Endothelial cell of umbilical vein (primary cell): ENCODE measurements around the gene PPIA. TPM values are rescaled to one million over a fixed set of nuclear protein-coding genes. Genes with fewer than 3 reads are reported as not detected.

ENCODE experiments used
- BruUV-seq: library from RNA; stranded (reverse); fragments of 400-500 nt; replicated peaks from 2 replicates; lab custom pipeline; 2021; lab: Mats Ljungman, UMichigan
- CTCF ChIA-PET: fragments of 300-600, 350-600 bp; sonication (Branson Sonifier 250); formaldehyde crosslinking; loops from one replicate; lab custom pipeline; 2021; ENCODE audit warnings: antibody characterized with exemption, inconsistent platforms; lab: Charles Lee
- POLR2A ChIA-PET: fragments of 300-600, 350-600 bp; sonication (Branson Sonifier 250); formaldehyde crosslinking; loops from one replicate; lab custom pipeline; 2021; ENCODE audit warnings: antibody characterized with exemption, inconsistent platforms; lab: Charles Lee
- DNase-seq: peaks from one replicate; pipeline ENCODE4 v3.0.0-alpha.2; 2011; ENCODE audit warnings: low read depth, low spot score
- FAIRE-seq: peaks from 2 replicates; lab custom pipeline; 2011; peaks lifted over from hg19 to GRCh38; lab: Jason Lieb, UNC
- H2AFZ ChIP-seq: 2 replicates; pipeline ENCODE4 v1.6.0; 2012; ENCODE audit warnings: low read depth, low read length, control low read depth, inconsistent platforms
- H3K27ac ChIP-seq: 2 replicates; pipeline ENCODE4 v1.5.1; 2011; ENCODE audit warnings: low read depth, mild to moderate bottlenecking, control low read depth, low read length, moderate library complexity; ENCODE audit not compliant: insufficient read depth
- H3K27me3 ChIP-seq, 2 experiments: 2 replicates each; pipeline versions ENCODE4 v1.6.0 to v1.6.1; 2011; ENCODE audit warnings: low read length in 2 of 2, mixed read lengths in 1 of 2; ENCODE audit not compliant: control insufficient read depth in 2 of 2, insufficient read depth in 2 of 2
- H3K36me3 ChIP-seq, 2 experiments: 2 replicates in 1 of 2; 3 replicates in 1 of 2; pipeline ENCODE4 v1.5.1; 2011; ENCODE audit warnings: low read length in 2 of 2, mild to moderate bottlenecking in 1 of 2, moderate library complexity in 1 of 2; ENCODE audit not compliant: control insufficient read depth in 2 of 2, insufficient read depth in 2 of 2; ENCODE audit errors: extremely low read depth in 1 of 2
- H3K4me1 ChIP-seq: 3 replicates; pipeline ENCODE4 v1.5.1; 2011; ENCODE audit warnings: mild to moderate bottlenecking, low read length; ENCODE audit not compliant: control insufficient read depth, insufficient read depth; ENCODE audit errors: extremely low read depth
- H3K4me2 ChIP-seq: 2 replicates; pipeline ENCODE4 v1.6.1; 2011; ENCODE audit warnings: low read length, control low read depth, mixed read lengths; ENCODE audit not compliant: insufficient read depth
- H3K4me3 ChIP-seq, 3 experiments: fragments of 200-600 bp in 1 of 3; sonication (generic), shearing (Covaris generic) in 1 of 3; replicated peaks in 1 of 3; 2 replicates each; pipeline ENCODE4 v1.5.1; 2011 to 2016; ENCODE audit warnings: control low read depth in 3 of 3, low read length in 3 of 3, mild to moderate bottlenecking in 2 of 3, inconsistent platforms in 1 of 3, low read depth in 1 of 3, moderate library complexity in 1 of 3; ENCODE audit not compliant: insufficient read depth in 1 of 3
- H3K79me2 ChIP-seq: 2 replicates; pipeline ENCODE4 v1.6.0; 2012; ENCODE audit warnings: low read length, inconsistent platforms; ENCODE audit not compliant: control insufficient read depth, insufficient read depth
- H3K9ac ChIP-seq: replicated peaks from 2 replicates; pipeline ENCODE3; 2011; ENCODE audit warnings: low read length, control low read depth; ENCODE audit not compliant: insufficient read depth; ENCODE audit errors: extremely low read depth
- H3K9me1 ChIP-seq: replicated peaks from 3 replicates; pipeline ENCODE4 v1.6.0; 2011; ENCODE audit warnings: mild to moderate bottlenecking, low read length; ENCODE audit not compliant: control insufficient read depth, insufficient read depth; ENCODE audit errors: extremely low read depth
- H3K9me3 ChIP-seq: replicated peaks from 2 replicates; pipeline ENCODE4 v1.5.1; 2012; ENCODE audit warnings: low read length, inconsistent platforms; ENCODE audit not compliant: control insufficient read depth, insufficient read depth
- H4K20me1 ChIP-seq: replicated peaks from 2 replicates; pipeline ENCODE3; 2011; ENCODE audit warnings: mild to moderate bottlenecking, low read length; ENCODE audit not compliant: control insufficient read depth, insufficient read depth; ENCODE audit errors: extremely low read depth
- EZH2 ChIP-seq: IDR thresholded peaks from 2 replicates; pipeline ENCODE4 v1.6.1; 2012; ENCODE audit warnings: borderline replicate concordance, low read depth, mild to moderate bottlenecking, moderate library complexity, low read length, inconsistent platforms; ENCODE audit not compliant: severe bottlenecking
- FOS ChIP-seq: IDR thresholded peaks from 2 replicates; pipeline ENCODE4 v1.6.1; 2011; ENCODE audit warnings: mild to moderate bottlenecking, low read length, moderate library complexity, borderline replicate concordance; ENCODE audit not compliant: insufficient read depth
- GATA2 ChIP-seq: IDR thresholded peaks from 2 replicates; pipeline ENCODE4 v1.7.0; 2011; ENCODE audit warnings: low read depth, mild to moderate bottlenecking, moderate library complexity, mixed read lengths, low read length; ENCODE audit not compliant: insufficient read length, insufficient read depth
- JUN ChIP-seq: IDR thresholded peaks from 2 replicates; pipeline ENCODE4 v1.6.1; 2011; ENCODE audit warnings: borderline replicate concordance, low read depth; ENCODE audit not compliant: insufficient read length, insufficient read depth
- MYC ChIP-seq: IDR thresholded peaks from one replicate; pipeline ENCODE4 v1.6.1; 2011; ENCODE audit warnings: mild to moderate bottlenecking, low read depth, low read length
- POLR2A ChIP-seq: IDR thresholded peaks from 2 replicates; pipeline ENCODE4 v1.6.1; 2012; ENCODE audit warnings: low read depth, mild to moderate bottlenecking, control low read depth, low read length
- POLR2AphosphoS5 ChIP-seq: IDR thresholded peaks from 2 replicates; pipeline ENCODE4 v1.6.1; 2012; ENCODE audit warnings: low read depth, mild to moderate bottlenecking, control low read depth, low read length, moderate library complexity; ENCODE audit not compliant: insufficient read depth
- dilution Hi-C: fragments of 300-500 bp; cut with MboI; formaldehyde crosslinking; loops from one replicate; pipeline ENCODE4 v1.15.0; 2019; ENCODE audit warnings: low sequenced_read_pairs; ENCODE audit not compliant: extremely low pct_ligation_motif_present
- intact Hi-C: fragments of 100-400 bp; cut with micrococcal nuclease; formaldehyde crosslinking; loops from one replicate; pipeline ENCODE4 v1.10.0; 2022
- polyA plus RNA-seq, 4 experiments: library from polyadenylated mRNA; depleted of rRNA in 3 of 4; stranded (reverse) in 3 of 4; unstranded in 1 of 4; fragments of >200 nt; gene quantifications; 2 replicates each; pipeline versions ENCODE4 v1.2.1 to v1.2.3, GENCODE V29; 2011 to 2012; ENCODE audit warnings: missing spikeins in 1 of 4
- total RNA-seq: library from RNA; stranded (reverse); gene quantifications from 2 replicates; pipeline ENCODE4 v1.2.3, GENCODE V29; 2021
- TF ChIP-seq, protein P1 (sequence below), 2 donors: IDR thresholded peaks; 1 replicate in 1 of 2; 2 replicates in 1 of 2; pipeline ENCODE4 v1.5.1; 2011; ENCODE audit warnings: low read length in 2 of 2, mild to moderate bottlenecking in 2 of 2, moderate library complexity in 2 of 2, control low read depth in 1 of 2, inconsistent platforms in 1 of 2, low read depth in 1 of 2; ENCODE audit not compliant: insufficient read depth in 1 of 2; ENCODE audit errors: extremely low read depth in 1 of 2
- TF ChIP-seq, protein P2 (sequence below): IDR thresholded peaks from 2 replicates; pipeline ENCODE4 v1.6.1; 2011; ENCODE audit not compliant: insufficient read depth, insufficient read length

PPIA gene
- total and polyA plus RNA-seq, 2 donors (not counting 3 experiments of a cell fraction or from before 2014, with no cell fraction given), result 2,602 to 5,159 TPM

DNA sequence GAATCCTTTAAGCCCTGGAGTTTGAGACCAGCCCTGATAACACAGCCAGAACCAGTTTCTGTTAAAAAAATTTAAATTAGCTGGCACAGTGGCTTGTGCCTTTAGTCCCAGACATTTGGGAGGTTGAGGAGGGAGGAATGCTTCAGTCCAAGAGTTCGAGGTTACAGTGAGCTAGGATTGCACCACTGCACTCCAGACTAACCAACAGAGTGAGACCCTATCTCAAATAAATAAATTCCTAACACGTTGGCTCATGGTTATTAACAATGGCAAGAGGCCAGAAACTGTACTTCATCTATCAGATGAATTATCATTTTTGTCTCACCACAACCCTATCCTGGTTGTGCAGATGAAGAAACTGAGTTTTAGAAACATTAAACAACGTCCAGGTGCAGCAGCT lies 2.1 kb upstream of the PPIA start:
- DNase-seq (no peak), FAIRE-seq (no peak)
- TF ChIP-seq POLR2AphosphoS5 (no peak), POLR2A (no peak), JUN (no peak), FOS (no peak), MYC (no peak), GATA2 (no peak), EZH2 (no peak)
- TF ChIP-seq, protein P1, sequence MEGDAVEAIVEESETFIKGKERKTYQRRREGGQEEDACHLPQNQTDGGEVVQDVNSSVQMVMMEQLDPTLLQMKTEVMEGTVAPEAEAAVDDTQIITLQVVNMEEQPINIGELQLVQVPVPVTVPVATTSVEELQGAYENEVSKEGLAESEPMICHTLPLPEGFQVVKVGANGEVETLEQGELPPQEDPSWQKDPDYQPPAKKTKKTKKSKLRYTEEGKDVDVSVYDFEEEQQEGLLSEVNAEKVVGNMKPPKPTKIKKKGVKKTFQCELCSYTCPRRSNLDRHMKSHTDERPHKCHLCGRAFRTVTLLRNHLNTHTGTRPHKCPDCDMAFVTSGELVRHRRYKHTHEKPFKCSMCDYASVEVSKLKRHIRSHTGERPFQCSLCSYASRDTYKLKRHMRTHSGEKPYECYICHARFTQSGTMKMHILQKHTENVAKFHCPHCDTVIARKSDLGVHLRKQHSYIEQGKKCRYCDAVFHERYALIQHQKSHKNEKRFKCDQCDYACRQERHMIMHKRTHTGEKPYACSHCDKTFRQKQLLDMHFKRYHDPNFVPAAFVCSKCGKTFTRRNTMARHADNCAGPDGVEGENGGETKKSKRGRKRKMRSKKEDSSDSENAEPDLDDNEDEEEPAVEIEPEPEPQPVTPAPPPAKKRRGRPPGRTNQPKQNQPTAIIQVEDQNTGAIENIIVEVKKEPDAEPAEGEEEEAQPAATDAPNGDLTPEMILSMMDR (IDR thresholded peaks at IDR 0.05; ENCODE audit: extremely low read depth in 1 of 2, insufficient read depth in 1 of 2, low read depth in 1 of 2, low read length in 2 of 2), result no peak
- TF ChIP-seq, protein P2, sequence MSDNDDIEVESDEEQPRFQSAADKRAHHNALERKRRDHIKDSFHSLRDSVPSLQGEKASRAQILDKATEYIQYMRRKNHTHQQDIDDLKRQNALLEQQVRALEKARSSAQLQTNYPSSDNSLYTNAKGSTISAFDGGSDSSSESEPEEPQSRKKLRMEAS, result no peak
- Histone ChIP-seq H3K79me2 (peaks cover 31% of the 10 kb centered on the region), H3K36me3 (peaks cover 0 to 3% of the 10 kb centered on the region in 2 experiments), H3K9ac (no peak overlapping the region), H3K27me3 (no peaks in the 10 kb centered on the region), H3K9me3 (no peaks in the 10 kb centered on the region), H4K20me1 (peaks cover 4% of the 10 kb centered on the region), H2AFZ (no peak overlapping the region), H3K4me1 (peaks cover 7% of the 10 kb centered on the region), H3K9me1 (no peaks in the 10 kb centered on the region), H3K4me2 (no peak overlapping the region), H3K4me3 (no peak overlapping the region), H3K27ac (no peak overlapping the region)
- ChIA-PET POLR2A (no interaction called here), CTCF (interaction anchor here (1.4 kb wide), 1 partner anchor 160 kb away, joined by 3 read pairs; no protein-coding TSS in a partner anchor)
- BruUV-seq, result no TSS peak
- intact Hi-C loops, result no loop called here
- dilution Hi-C loops, result no loop called here
